Tibial nerve (tissue), 4 donors: ENCODE data around the gene H2BK1.

Source experiments
- EP300 ChIP-seq, 2 donors: sonication (generic); formaldehyde crosslinking; IDR thresholded peaks; one replicate each; pipeline ENCODE4 v1.6.1; 2017; ENCODE audit warnings: antibody characterized with exemption in 2 of 2, mild to moderate bottlenecking in 1 of 2
- POLR2A ChIP-seq, 2 donors: fragments of 450-650 bp; IDR thresholded peaks; one replicate each; pipeline ENCODE4 v1.6.1; 2017; ENCODE audit warnings: antibody characterized with exemption in 2 of 2, mild to moderate bottlenecking in 2 of 2, moderate library complexity in 2 of 2
- TF ChIP-seq, protein P1 (sequence below), 5 experiments: fragments of 200-600 bp in 3 of 5; fragments of 450-650 bp in 2 of 5; sonication (generic) in 3 of 5; IDR thresholded peaks; one replicate each; pipeline ENCODE4 v1.5.1; 2016 to 2019; ENCODE audit warnings: antibody characterized with exemption in 5 of 5, mild to moderate bottlenecking in 3 of 5, moderate library complexity in 2 of 5

DNA sequence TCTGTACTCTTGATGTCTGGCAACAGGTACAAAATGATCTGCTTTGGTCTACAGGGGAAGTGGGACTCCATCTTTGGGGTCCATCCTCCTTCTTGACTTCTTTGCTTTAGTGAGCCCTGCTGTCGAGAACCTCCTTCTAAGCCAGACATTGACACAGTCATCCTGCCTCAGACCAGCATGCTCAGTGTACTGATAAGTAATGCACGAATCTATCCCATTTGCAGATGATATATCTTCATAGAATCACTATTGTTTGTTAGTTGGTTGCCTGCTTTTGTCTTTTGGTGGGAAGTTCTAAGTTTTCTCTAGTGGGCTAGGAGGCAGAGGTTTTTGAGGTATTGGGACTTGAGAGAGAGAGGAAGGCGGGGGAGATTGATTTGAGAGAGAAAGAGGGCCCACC, 8.9 kb downstream of the H2BK1 start:
- TF ChIP-seq, protein P1, sequence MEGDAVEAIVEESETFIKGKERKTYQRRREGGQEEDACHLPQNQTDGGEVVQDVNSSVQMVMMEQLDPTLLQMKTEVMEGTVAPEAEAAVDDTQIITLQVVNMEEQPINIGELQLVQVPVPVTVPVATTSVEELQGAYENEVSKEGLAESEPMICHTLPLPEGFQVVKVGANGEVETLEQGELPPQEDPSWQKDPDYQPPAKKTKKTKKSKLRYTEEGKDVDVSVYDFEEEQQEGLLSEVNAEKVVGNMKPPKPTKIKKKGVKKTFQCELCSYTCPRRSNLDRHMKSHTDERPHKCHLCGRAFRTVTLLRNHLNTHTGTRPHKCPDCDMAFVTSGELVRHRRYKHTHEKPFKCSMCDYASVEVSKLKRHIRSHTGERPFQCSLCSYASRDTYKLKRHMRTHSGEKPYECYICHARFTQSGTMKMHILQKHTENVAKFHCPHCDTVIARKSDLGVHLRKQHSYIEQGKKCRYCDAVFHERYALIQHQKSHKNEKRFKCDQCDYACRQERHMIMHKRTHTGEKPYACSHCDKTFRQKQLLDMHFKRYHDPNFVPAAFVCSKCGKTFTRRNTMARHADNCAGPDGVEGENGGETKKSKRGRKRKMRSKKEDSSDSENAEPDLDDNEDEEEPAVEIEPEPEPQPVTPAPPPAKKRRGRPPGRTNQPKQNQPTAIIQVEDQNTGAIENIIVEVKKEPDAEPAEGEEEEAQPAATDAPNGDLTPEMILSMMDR (IDR thresholded peaks at IDR 0.05) = no peak
- no peak for TF ChIP-seq POLR2A (IDR thresholded peaks at IDR 0.05)
- no peak for TF ChIP-seq EP300 (IDR thresholded peaks at IDR 0.05)
